ENCODE data around the gene DPM2. TPM values are rescaled to one million over a fixed set of nuclear protein-coding genes. Genes with fewer than 3 reads are reported as not detected.
A peak's percentile ranks its signal among the peaks of the same experiment; 100 is the strongest.

Gene DPM2
- polyA plus RNA-seq, 1 donor = 21.8 TPM

DNA sequence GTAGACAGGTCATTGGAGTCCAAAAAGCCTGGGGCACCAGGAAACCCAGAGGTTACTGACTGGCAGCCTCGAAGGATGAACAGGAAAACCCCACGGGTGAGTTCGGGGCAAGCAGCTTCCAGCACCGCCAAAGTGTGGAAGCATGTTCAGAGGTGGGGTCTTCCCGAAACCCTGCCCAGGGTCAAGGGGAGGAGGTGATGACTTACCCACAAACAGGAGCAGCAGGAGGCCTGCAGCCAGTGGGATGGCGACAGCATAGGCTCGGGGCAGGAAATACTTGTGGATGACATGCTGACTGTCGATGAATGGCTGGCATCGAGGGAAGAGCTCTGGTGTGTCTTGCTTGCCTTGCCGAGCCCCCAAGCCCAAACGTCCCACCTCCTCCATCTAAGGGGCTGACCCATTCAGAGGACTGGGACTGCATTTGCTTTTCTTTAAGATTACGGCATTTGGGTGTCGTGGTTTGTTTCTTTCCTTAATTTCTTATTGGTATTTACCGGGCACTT, 1.3 kb downstream of the DPM2 start:
- DNase-seq = no peak

DNA sequence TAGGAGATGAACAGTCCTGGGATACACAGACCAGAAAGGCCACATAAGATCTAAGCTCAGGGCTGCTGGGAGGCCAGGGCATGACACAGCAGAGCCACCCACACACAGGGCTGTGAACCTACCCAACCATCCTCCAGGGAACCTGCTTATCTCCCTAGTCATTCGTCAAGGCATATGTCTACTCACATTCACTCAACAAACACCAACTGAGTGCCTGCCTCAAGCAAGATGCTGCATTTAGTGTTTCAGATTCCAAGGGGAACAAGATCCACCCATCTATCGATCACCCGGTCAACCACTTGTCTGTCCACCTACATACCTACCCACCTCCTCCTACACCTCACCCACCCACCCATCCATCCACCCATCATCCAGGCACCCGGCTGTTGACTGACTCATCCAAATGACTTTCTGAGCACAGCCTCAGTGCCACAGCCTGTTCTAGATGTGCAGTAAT, 1.9 kb downstream of the DPM2 start:
- DNase-seq = no peak

DNA sequence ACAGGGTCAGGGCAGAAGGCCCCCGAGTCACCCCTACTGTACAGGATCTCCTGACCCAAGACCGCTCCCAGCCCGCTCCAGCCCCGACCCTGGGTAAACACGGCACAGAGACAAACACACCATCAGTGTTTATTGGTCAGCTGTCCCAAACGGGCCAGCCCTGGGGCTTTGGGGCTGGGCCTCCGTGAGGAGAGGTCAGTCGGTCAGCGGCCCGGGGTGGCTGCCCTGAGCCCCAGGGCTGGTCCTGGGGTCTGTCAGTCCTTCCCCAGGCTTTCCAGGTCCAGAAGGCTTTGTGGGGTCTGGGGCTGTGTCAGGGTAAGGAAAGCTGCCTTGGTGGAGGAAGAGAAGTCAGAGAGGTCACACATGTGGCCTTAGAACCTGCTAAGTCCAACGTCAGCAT, 2.7 kb downstream of the DPM2 start:
- no peak for DNase-seq

DNA sequence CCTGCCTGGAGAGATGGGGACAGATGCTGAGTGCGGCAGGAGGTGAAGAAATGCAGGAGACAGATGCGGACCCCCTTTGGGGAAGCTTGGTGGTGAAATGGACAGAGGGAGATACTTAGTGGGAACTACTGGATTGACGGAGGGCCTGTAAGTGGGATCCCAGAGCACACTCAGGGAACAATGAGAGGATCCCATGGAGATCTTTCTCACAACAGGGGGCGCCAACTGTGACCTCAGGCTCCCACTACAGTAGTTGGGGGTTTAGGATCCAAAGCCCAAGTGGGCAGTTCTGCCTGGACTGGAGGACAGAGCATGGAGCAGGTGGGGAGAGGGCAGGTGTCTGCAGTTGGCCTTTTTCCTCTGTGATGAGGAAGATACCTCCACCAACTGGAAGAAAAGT, 3.4 kb downstream of the DPM2 start:
- DNase-seq = no peak

DNA sequence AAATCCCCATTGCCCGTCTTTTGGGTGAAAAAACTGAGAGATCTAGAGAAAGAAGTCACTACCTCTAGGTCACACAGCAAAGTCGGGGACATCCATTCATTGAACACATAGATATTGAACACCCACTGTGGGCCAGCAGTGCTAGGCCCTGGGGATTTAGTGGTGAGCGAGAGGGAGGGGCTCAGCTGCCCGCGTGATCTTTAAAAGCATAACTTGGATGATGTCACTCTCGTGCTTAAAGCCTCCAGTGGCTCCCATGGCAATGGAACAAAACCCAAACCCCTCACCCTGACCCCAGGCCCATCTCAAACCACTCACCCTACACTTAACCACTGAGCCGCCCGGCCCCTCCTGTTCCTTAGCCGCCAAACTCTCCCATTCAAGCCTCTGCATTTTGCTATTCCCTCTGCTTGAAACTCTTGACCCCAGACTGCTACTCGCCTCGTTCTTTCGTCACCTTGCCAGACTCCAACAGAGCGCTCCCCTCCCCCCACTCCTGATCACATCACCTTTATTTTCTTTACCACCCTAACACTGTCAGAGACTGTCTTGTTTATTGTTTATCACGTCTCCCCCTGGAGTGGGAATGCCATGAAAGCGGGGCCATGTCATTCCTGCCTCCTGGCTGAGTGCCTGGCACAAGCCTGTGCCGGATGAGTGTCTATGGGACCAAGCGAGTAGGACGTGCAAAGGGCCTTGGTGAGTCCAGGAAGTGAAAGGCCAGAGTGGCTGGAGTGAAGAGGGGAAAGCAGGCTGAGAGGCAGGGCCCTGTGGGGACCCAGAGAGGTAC, 6.4 kb downstream of the DPM2 start:
- DNase-seq = no peak

DNA sequence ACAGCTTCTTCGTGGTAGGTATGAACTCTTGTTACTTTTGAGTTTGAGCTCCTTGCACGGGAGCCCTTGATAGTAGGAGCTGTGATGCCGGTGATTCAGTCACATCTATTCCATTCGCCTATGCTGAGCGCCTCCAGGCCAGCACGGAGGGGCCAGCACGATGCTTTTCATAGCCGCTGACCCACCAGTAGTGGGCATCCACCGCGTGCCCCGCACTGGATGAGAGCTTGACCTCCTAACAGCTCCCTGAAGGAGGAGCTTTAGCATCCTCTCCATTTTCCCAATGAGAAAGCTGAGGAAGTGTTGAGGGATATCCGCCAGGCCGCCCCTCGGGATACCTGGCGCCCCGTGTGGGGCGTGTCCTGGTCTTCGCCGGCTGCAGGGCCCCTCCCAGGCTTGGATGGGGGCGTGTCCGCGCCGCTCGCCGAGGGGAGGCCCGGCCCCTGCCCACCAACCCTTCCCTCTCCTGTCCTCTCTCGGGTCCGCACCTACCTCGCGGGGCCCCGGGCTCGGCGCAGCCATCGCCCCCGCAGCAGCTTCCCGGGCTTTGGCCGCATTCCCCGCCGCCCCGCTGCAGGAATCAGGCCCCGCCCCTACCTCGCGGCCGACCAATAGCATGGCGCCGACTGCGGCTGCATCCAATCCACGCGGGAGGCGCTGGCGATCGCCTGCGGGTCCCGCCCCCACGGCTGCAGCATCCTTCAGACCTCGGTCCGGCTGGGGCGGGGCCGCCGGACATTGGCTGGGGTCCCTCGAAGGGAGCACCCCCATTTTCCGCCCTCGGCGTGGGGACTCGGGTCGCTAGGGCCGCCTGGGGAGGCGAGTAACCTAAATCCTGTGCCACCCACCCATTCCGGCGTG, 7.2 kb downstream of the DPM2 start, which contains the start of gene PIP5KL1:
TSS of gene PIP5KL1 (minus strand) at position 547 of the 861 bp plus-strand sequence. CDS start at position 522, 25 bp downstream.
- DNase-seq = peak; percentile 80

DNA sequence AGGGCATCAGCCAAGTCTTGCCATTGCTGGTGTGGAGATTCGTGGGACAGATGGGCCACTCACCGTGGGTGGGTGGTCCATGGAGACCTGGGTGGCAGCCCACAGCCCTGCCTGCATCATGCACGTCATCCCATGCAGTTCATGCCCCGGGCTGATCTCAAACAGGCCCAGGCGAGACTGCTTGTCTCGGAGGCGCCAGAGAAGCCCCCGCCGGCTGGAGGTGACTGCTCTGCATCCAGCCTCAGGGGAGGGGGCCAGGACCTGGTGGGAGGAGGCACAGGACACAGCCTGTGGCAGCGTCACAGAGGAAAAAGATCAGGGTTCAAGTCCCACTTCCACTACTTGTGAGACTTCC, 8.1 kb downstream of the DPM2 start:
- no peak for DNase-seq

DNA sequence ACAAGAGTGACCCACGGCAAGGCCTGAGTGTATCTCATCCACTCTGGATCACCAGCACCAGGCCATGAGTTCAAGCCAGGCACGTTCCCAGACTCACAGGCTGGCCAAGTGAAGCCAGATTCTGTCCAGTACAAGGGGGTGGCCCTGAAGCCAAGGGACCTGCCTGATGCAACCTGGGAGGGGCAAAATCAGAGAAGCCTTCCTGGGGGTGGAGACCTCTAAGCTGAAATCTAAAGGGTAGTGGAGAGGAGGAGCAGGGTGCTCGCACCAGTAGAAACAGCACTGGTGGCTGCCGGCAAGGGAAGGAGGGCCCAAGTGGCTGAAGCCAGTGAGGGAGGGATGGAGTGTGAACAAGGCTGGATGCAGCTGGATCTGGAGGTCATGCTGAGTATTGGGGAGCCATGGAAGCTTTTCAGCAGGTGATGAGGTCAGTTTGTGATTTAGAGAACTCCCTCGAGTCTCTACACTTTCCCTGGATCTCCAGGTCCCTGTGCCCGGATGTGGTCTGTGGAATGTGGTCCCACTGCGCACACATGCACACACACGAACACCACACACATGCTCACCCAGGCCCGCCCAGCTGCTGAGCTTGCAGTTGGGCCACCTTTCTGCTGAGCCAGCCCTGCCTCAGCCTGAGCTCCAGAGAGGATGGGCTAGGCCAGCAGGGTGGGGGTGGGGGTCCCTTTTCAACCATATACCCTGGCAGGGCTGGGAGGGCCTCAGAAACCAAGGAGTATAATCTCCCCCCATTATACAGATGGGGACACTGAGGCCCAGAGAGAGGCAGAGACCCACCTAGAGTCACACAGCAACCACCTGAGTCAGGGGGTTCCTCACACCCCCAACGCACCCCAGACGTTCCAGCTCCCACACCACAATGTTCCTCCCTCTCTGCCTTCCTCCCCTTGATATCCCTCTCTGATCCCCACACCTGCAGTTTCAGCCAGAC, 8.7 kb downstream of the DPM2 start:
- no peak for DNase-seq

DNA sequence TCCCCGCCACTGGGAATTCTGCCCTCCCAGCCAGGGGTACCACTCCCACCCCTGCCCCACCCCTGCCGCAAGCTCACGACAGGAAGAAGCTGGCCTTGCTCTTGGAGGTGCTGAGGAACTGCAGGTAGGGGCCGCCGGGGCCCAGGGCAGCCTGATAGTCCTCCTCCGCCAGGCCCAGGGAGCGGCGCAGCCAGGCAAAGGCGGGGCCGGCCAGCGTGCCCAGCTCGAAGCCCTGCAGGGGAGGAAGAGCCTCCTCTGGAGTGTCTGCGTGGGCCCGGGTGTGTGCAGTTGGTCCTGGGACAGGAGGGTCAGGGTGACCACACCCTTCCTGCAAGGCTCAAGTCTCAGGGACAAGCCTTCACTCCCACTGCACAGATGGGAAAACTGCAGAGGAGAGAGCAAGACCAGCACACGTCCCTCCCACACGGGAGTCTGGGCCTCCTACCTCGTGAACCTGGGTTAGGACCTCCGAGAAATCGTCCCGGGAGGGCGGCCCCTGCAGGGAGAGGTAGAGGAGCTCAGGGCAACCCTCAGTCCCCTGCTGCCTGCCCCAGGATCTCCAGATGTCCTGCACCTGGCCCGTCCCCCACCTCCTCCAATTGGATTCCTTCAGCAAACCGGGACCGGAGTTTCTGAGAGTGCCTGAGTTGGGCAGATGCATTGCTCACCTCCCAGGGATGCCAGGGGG, 9.5 kb downstream of the DPM2 start:
- no peak for DNase-seq

DNA sequence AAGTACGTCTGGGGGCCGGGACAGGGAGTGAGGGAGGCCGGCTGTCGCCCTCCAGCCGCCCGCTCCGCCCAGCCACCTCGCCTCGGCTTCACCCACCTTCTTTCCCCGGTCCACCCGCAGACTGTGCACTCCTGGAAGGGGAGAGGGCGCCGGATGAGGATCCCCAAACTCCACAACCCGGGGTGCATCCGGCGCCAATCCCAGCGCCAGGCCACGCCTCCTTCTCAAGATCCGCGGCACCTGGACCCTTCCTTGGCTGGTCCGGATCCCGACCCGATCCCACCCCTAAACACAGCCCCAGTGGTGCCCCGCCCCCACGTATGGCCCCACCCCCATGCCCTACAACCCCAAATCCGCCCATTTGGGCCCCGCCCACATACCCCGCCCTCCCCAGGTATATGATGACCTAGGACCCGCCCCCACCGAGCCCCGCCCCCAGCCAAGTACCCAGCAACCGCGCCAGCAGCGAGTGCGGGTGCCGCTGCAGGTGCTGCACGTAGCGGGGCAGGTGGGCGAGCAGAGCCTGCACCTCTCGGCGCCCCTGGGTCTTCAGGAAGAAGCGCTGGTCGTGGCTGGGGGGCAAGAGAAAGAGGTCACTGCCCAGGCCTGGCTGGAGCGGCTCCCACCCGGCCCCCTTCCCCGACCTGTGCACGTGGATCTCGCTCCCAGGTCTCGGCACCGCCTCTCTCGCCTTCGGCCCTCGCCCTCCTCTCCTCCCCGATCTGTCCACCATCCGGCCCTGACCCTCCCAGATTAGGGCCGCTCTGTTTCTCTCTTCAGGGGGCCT, 10.3 kb downstream of the DPM2 start:
- no peak for DNase-seq

DNA sequence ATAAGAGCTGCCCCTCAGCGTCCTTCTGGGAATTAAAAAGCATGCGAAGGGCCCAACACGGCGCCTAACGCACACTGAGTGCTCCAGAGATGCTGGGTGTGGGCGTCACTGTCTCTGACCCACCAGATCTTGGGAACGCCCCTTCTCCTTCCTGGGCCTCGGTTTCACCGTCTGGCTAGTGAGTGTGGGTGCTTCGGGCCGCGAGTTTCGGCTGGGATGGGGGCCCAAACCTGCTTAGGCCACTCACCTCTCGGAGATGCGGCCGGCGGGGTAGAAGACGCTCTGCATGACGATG, 10.8 kb downstream of the DPM2 start:
- DNase-seq = no peak

DNA sequence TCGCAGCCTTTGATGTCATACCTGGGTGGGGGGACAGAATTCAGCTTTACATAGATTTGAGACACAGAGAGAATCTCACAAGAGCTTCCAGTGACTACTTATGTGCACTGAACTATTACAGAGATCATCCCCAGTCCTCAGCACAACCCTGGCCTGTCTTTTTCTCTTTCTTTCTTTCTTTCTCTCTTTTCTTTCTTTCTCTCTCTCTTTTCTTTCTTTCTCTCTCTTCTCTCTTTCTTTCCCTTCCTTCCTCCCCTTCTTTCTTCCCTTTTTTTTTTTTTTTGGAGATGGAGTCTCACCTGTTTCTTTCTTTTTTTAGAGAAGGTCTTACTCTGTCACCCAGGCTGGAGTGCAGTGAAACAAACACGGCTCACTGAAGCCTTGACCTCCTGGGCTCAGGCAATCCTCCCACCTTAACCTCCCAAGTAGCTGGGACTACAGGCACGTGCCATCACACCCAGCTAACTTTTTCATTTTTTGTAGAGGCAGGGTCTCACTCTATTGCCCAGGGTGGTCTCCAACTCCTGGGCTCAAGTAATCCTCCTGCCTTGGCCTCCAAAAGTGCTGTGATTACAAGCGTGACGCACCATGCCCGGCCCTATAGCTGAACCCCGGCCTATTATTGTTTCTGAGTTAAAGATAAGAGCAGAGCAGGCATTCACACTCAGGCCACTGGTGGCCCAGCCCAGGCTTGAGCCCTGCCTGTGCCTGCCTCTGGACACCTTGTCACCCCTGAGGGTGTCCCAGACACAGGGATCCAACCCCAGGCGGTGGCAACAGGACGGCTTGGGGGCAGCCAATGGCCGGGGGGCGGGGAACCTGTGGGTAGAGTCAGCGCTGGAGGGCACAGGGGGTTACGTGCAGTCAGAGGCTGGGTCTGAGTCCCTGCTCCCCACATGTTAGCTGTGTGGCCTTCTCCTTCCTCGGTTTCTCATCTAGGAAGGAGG, 11.4 kb downstream of the DPM2 start:
- DNase-seq = no peak

DNA sequence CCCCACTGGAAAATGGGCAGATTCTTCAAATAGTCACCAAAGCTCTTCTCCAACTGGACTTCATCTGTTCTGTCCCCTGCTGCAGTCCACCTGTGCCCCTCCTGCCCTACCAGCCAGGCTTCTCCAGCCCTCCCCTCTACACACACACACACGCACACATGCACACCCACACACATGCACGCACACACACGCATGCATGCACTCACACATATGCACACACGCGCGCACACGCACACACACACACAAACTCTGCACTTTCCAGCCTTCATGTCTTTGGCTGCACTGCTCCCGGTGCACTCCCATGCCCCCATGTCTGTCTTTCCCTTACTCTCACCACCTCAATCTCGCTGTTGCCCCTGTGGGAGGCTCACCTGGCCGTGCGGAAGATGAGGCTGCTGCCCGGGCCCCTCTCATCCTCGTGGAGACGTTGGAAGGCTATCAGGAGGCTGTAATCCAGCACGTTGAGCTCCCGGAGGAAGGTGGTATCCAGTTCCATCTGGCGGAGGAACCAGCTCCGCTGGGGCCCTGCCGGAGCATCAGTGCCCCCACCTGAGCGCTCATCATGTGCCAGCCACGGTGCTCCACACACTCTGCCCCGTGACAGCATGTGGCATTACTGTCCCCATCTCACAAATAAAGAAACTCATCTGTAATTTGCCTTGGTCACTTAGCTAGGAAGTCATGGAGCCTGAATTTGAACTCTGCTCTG, 12.8 kb downstream of the DPM2 start:
- DNase-seq = no peak

DNA sequence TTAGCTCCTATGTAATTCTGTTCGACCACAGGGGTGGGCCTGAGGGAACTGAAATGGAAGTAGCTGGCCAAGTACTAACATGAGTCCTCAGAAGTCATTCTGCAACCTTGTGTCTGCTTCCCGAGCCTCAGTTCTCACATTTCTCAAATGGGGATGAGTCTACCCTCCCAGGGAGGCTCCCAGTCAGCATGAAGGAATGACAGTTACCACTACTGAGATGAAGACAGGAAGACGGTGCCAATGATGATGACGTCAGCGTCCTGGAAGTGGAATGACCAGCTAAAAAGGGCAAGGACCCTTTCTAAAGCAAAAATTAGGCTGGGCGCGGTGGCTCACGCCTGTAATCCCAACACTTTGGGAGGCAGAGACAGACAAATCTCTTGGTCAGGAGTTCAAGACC, 13.9 kb downstream of the DPM2 start:
- DNase-seq = no peak

DNA sequence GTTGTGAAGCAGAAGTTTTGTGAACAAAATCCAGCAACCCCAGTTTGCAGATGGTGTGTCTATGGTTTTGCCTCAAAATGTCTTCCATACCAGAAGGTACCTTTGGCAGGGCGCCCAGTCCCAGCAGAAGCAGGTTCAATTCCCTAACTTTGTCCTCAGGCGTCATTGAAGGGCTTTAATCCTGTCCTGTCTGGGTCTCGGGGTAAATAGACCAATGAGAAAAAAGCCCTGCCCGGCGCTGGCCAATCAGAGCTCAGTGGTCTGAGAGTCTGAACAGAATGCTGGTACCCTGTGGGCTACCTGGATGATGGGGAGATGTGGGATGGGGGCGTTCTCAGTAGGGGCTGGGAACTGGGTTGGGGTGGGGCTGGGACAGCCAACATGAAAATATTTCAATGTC, 14.6 kb downstream of the DPM2 start:
- no peak for DNase-seq

DNA sequence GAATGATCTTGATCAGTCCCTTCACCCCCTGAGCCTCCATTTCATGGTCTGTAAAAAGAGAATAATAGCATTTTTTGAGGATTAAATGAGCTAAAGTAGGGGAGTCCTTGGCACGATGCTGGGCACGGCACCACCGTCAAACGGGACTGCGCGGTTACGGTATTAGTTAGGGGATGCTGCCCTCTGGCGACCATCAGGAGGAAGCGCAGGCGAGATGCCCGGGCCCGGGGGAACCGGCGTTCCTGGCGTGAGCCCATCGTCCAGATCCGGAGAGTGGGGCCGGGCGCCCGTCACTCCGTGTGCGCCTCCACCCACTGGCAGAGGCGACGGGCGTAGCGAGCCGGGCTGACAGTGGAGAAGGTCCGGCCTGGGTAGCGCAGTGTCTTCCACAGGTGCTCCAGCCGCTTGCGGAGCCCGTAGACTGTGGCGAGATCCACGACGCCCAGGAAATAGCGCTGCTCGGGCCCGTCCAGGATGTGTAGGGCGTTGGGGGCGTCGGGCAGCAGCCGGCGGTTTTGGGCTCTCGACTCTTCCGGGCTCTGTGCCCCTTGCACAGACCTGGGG, 16.0 kb downstream of the DPM2 start:
- DNase-seq = no peak

DNA sequence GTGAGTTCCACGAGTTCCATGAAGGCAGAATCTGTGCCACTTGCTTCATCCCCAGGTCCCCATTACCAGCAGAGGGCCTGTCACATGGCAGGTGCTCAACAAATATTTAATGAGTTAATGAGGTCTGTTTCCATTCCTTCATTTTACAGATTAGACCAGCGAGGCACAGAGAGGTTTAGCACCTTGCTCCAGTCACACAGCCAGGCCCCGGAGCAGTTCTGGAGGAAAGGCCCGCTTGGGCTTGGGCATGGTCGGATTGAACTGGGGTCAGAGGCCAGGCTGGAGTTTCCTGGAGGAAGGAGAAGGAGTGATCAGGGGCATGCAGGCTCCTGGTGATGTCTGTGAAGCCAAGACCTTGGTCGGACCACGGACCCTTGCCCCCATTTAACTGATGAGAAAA, 16.9 kb downstream of the DPM2 start:
- DNase-seq = no peak

DNA sequence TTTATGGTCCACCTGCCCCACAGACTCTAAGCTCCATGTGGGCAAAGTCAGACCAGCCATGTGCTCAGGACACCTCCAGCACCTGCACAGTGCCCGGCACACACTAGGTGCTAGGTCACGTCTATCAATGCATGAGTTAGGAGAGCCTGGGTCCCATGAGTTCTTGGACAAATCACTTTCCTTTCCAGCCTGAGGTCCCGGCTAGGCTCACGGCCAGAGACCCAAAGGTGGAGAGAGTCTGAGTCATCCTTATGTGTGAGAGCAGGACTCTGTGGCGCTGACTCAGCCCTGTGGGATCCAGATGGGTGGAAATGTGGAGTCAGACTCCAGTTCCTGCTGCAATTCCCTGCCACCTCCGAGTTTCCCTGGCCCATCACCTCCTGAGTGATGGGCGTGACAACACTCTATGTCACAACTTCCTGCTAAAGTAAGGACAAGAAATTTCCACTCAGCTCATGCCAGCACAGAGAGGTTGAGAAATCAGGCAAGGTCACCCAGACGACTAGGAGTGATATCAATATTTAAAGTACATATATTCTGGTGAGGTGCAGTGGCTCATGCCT, 18.3 kb downstream of the DPM2 start:
- no peak for DNase-seq

Measured in hindlimb muscle (tissue), 1 donor.